Measurements from ENCODE around the gene IQCF2.
"Not testable (repeated sequence)": the region's sequence is repeated elsewhere in the genome, so short reads cannot be mapped to it uniquely, and the experiment has no call there.

Gene IQCF2

GRCh38 chr3:51860703-51861665, at the start of gene IQCF2:
IQCF2 (plus strand) TSS chr3:51861615; CDS start chr3:51861667, 52 bp downstream.
- no peak for DNase-seq

- no peak for DNase-seq
Measured at GRCh38 chr3:51813539-51813938, 47.9 kb upstream of the IQCF2 start.

- DNase-seq, result no peak
Measured at GRCh38 chr3:51814034-51814433, 47.4 kb upstream of the IQCF2 start.

GRCh38 chr3:51815614-51816013, 45.8 kb upstream of the IQCF2 start:
- DNase-seq, result no peak

- DNase-seq, result no peak
Measured at GRCh38 chr3:51816723-51817122, 44.7 kb upstream of the IQCF2 start.

GRCh38 chr3:51817375-51817774, 44.0 kb upstream of the IQCF2 start:
- DNase-seq, result no peak

GRCh38 chr3:51819151-51819550, 42.3 kb upstream of the IQCF2 start:
- no peak for DNase-seq

- DNase-seq, result no peak
Measured at GRCh38 chr3:51819709-51820406, 41.6 kb upstream of the IQCF2 start.

- no peak for DNase-seq
Measured at GRCh38 chr3:51828297-51828696, 33.1 kb upstream of the IQCF2 start.

GRCh38 chr3:51830345-51830744, 31.1 kb upstream of the IQCF2 start:
- DNase-seq, result no peak

GRCh38 chr3:51830836-51831385, 30.5 kb upstream of the IQCF2 start:
- no peak for DNase-seq

- DNase-seq, result no peak
Measured at GRCh38 chr3:51836606-51837005, 24.8 kb upstream of the IQCF2 start.

- DNase-seq, result no peak
Measured at GRCh38 chr3:51845129-51845528, 16.3 kb upstream of the IQCF2 start.

GRCh38 chr3:51855411-51855810, 6.0 kb upstream of the IQCF2 start:
- not testable (repeated sequence) for DNase-seq

- no peak for DNase-seq
Measured at GRCh38 chr3:51862886-51863285, 1.5 kb downstream of the IQCF2 start.

GRCh38 chr3:51868896-51869295, 7.5 kb downstream of the IQCF2 start:
- not testable (repeated sequence) for DNase-seq

- no peak for DNase-seq
Measured at GRCh38 chr3:51869304-51869703, 7.9 kb downstream of the IQCF2 start.

GRCh38 chr3:51873253-51873766, 11.9 kb downstream of the IQCF2 start:
- DNase-seq, result no peak

- no peak for DNase-seq
Measured at GRCh38 chr3:51873876-51874275, 12.5 kb downstream of the IQCF2 start.

- DNase-seq, result no peak
Measured at GRCh38 chr3:51874411-51874810, 13.0 kb downstream of the IQCF2 start.

- DNase-seq, result no peak
Measured at GRCh38 chr3:51874889-51875288, 13.5 kb downstream of the IQCF2 start.

GRCh38 chr3:51875501-51875900, 14.1 kb downstream of the IQCF2 start, which contains the start of gene IQCF5:
IQCF5 (minus strand) TSS chr3:51875601; CDS start chr3:51875531, 70 bp downstream.
- no peak for DNase-seq

- DNase-seq, result no peak
Measured at GRCh38 chr3:51876186-51876585, 14.8 kb downstream of the IQCF2 start.

Measured in NCI-H1092 treated with DMSO at 0.1 percent for 48 hours (cell line).